Measurements from ENCODE around the gene SRGAP3. TPM values are rescaled to one million over a fixed set of nuclear protein-coding genes. Genes with fewer than 3 reads are reported as not detected.

SRGAP3 gene
- total RNA-seq, 2 experiments from 2014 or later = 2.8 to 3.2 TPM

DNA sequence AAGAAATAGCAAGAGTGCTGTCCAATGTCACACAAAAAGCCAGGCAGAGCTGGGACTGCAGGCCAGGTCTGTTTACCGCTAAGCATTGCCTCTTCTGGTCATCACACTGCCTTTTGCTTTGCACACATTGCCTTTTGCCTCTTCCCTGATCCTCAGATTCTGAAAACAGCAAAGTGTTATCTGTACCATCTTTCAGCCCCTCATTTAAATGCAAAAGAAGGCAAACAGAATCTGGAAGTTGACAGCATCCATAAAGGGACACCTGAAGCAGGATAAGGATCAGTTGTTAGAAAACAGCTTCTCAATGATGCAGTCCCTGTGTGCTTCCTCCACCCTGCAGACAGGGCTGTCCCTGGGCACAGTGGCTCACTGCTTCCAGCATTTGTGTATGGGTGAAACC is 179.5 kb downstream of the SRGAP3 start:
- Mint-ChIP-seq H3K27me3 (no peaks in the 10 kb centered on the region), H3K9me3 (ENCODE audit: low read depth) (no peaks in the 10 kb centered on the region), H3K36me3 (no peaks in the 10 kb centered on the region), H3K4me1 (no peaks in the 10 kb centered on the region), H3K27ac (no peak overlapping the region), H3K4me3 (no peak overlapping the region)
- CTCF ChIA-PET = no interaction called here
- ATAC-seq (no peak), DNase-seq (no peak)

DNA sequence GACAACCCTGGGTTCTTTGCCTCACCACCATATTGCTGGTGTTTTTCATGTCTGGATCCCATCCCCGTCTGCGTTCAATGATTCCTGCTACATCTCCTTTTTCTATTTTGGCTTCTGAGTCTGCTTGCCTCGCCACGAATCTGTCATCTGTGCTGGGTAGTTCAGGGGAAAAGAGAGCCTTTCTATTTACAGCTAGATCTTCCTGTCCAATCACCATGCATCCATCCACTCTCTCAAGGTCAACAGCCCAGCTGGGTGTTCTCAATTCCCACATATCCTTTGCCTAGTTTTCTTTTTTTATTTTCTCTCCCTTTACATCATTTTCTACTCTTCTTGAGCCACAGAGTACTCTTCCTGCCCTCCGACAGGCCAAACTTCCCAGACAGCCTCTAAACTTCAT is 181.4 kb downstream of the SRGAP3 start:
- no peaks in the 10 kb centered on the region for H3K4me1 Mint-ChIP-seq
- CTCF ChIA-PET = interaction anchor here (0.9 to 2.8 kb wide), 4 partner anchors 9 to 235 kb away, joined by 3 to 9 read pairs (median 5); no protein-coding TSS in a partner anchor
- DNase-seq (no peak), ATAC-seq (no peak)
- H3K4me3 Mint-ChIP-seq = no peak overlapping the region
- no peaks in the 10 kb centered on the region for H3K27me3 Mint-ChIP-seq
- H3K9me3 Mint-ChIP-seq (ENCODE audit: low read depth) = no peaks in the 10 kb centered on the region
- H3K27ac Mint-ChIP-seq = no peak overlapping the region
- H3K36me3 Mint-ChIP-seq = no peaks in the 10 kb centered on the region

DNA sequence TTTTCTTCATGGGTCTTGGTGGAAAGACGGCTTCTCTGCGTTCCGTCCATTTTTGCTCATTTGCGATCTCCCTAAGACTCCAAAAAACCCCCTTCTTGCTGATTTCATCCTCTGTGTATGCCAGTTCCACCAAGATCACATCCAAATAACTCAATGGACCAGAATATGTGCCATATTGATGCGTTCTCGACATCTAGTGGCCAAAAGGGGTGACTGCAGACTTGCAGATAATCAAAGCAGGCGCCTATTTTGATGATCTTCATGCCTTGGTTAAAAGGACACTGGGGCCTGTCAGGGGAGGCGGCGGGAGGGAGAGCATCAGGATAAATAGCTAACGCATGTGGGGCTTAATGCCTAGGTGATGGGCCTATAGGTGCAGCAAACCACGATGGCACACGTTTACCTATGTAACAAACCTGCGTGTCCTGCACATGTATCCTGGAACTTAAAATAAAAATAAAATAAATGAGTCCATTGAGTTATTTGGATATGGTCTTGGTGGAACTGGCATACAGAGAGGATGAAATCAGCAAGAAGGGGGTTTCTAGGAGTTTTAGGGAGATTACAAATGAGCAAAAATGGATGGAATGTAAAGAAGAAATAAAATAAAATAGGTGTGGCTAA is 182.0 kb downstream of the SRGAP3 start:
- H3K27me3 Mint-ChIP-seq = no peaks in the 10 kb centered on the region
- no peaks in the 10 kb centered on the region for H3K36me3 Mint-ChIP-seq
- no peaks in the 10 kb centered on the region for H3K4me1 Mint-ChIP-seq
- peaks cover 1% of the 10 kb centered on the region for H3K9me3 Mint-ChIP-seq (ENCODE audit: low read depth)
- H3K27ac Mint-ChIP-seq = no peak overlapping the region
- H3K4me3 Mint-ChIP-seq = no peak overlapping the region
- ATAC-seq = no peak
- peak; percentile 46 for DNase-seq
- CTCF ChIA-PET = interaction anchor here (1.5 to 2.8 kb wide), 3 partner anchors 78 to 235 kb away, joined by 3 to 9 read pairs (median 7); no protein-coding TSS in a partner anchor

DNA sequence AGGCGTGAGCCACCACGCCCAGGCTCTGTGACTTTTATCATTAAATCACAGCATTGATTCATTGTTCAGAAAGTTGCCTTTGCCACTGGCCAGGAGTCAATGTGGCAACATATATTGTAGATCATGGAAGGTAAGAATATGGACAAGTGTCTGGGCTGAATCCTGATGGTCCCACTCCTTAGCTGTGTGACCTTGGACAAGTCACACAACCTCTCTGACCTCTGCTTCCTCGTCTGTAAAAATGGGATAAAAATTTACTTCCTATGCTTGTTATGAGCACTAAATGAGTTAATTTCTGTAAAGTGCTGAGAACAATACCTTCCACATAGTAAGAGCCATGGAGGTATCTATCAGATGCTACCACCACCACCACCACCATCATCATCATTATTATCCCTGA is 182.7 kb downstream of the SRGAP3 start:
- Mint-ChIP-seq H3K9me3 (ENCODE audit: low read depth) (peaks cover 2% of the 10 kb centered on the region), H3K27ac (no peak overlapping the region), H3K4me1 (no peaks in the 10 kb centered on the region), H3K4me3 (no peak overlapping the region), H3K36me3 (no peaks in the 10 kb centered on the region), H3K27me3 (no peaks in the 10 kb centered on the region)
- ATAC-seq (no peak), DNase-seq (no peak)
- CTCF ChIA-PET = interaction anchor here (2.6 to 2.8 kb wide), 2 partner anchors 78 to 236 kb away, joined by 7 to 9 read pairs; no protein-coding TSS in a partner anchor

DNA sequence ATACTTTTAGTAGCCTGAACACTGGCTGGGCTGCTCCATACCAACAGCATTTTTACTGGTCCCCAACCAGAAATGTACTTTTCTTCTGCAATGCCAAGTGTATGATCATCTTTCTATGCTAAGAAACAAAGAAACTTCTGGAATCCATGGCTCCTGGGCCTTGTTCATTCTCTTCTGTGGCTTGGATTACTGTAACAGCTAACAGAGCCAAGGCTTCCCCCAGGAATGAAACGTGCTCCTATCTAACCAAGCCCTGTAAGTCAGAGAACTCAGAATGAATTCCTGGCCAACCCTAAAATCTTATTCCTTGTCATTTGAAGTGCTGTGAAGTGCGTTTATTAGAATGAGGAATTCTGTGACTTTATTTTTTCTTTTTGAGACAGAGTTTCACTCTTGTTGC is 183.3 kb downstream of the SRGAP3 start:
- no peaks in the 10 kb centered on the region for H3K36me3 Mint-ChIP-seq
- no peaks in the 10 kb centered on the region for H3K27me3 Mint-ChIP-seq
- no peak overlapping the region for H3K4me3 Mint-ChIP-seq
- CTCF ChIA-PET = interaction anchor here (2.8 kb wide), 1 partner anchor 77 kb away, joined by 9 read pairs; no protein-coding TSS in a partner anchor
- H3K4me1 Mint-ChIP-seq = no peaks in the 10 kb centered on the region
- peaks cover 2% of the 10 kb centered on the region for H3K9me3 Mint-ChIP-seq (ENCODE audit: low read depth)
- no peak overlapping the region for H3K27ac Mint-ChIP-seq
- ATAC-seq = no peak
- DNase-seq = no peak

DNA sequence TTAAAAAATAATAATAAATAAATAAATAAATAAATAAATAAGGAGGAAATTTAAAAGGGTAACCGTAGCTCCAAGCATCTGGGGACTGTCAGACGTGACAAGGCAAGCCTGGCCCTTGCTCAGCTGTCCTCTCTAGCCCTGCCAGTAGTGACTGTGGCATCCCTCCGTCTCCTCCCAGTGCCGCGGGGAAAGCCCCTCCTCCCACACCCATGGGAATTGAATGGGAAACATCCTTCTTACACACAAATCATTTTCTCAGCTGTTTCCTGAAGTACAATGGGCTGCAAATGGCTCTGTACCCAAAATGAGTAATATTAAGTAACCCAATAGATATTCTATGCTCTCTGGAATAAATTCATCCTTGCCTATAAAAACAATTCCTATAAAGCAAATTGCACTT is 184.6 kb downstream of the SRGAP3 start:
- CTCF ChIA-PET = no interaction called here
- H3K9me3 Mint-ChIP-seq (ENCODE audit: low read depth) = peaks cover 2% of the 10 kb centered on the region
- no peak overlapping the region for H3K27ac Mint-ChIP-seq
- H3K27me3 Mint-ChIP-seq = no peaks in the 10 kb centered on the region
- no peaks in the 10 kb centered on the region for H3K4me1 Mint-ChIP-seq
- ATAC-seq (no peak), DNase-seq (no peak)
- H3K36me3 Mint-ChIP-seq = no peaks in the 10 kb centered on the region
- no peak overlapping the region for H3K4me3 Mint-ChIP-seq

DNA sequence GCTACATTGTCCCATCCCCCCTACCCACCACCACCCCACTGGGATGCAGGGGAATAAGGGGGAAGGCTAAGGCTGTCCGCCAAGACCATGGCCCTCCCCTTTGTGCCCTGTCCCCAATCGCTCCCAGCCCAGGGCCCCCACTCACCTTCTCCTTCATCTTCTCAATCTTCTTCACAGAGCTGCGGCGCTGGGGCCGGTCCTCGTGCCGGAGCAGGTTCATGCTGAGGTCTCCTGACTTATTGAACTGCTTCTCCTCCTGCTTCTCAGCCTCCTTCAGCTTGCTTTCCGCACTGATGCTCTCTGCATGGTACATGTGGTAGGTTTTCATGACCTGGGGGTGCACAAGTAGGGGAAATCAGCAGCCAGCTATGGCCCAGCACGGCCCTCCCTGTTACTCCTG is 185.2 kb downstream of the SRGAP3 start:
- ATAC-seq = no peak
- no peak overlapping the region for H3K27ac Mint-ChIP-seq
- CTCF ChIA-PET = interaction anchor here (1.0 to 1.1 kb wide), 2 partner anchors 77 to 92 kb away, joined by 3 to 5 read pairs; no protein-coding TSS in a partner anchor
- no peak overlapping the region for H3K4me3 Mint-ChIP-seq
- H3K9me3 Mint-ChIP-seq (ENCODE audit: low read depth) = peaks cover 2% of the 10 kb centered on the region
- DNase-seq = no peak
- H3K4me1 Mint-ChIP-seq = no peaks in the 10 kb centered on the region
- H3K36me3 Mint-ChIP-seq = no peaks in the 10 kb centered on the region
- no peaks in the 10 kb centered on the region for H3K27me3 Mint-ChIP-seq

DNA sequence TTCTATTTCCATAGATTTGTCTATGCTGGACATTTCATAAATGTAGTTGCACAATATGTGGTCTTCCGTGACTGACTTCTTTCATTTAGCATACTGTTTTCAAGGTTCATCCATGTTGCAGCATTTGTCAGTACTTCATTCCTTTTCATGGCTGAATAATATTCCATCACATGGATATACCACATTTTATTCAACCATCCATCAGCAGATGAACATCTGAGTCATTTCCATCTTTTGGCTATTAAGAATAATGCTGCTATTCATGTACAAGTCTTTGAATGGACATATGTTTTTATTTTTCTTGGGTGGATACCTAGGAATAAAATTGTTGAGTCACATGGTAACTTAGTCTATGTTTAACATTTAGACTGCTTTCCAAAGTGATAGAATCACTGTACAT is 186.9 kb downstream of the SRGAP3 start:
- DNase-seq (no peak), ATAC-seq (no peak)
- Mint-ChIP-seq H3K4me3 (no peak overlapping the region), H3K4me1 (no peaks in the 10 kb centered on the region), H3K9me3 (ENCODE audit: low read depth) (peaks cover 2% of the 10 kb centered on the region), H3K36me3 (no peaks in the 10 kb centered on the region), H3K27me3 (no peaks in the 10 kb centered on the region), H3K27ac (no peak overlapping the region)
- CTCF ChIA-PET = no interaction called here

DNA sequence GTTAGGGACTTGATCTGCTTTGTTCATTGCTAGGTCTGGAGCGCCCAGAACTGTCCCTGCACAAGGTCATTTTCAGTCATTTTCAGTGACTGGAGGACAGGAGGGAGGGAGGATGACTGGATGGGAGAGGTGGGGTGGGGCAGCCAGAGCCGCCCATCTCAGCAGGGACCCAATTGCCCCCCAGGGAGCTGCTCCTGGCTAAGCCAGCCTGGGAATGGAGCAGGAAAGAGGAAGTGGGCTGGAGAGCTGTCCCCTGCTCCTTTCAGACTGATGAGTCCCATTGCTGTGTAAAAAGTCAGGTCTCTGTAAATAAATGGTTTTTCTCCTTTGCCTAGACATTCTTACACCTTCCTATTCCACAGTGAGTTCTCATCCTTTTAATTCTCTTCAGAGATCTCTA is 187.8 kb downstream of the SRGAP3 start:
- H3K27me3 Mint-ChIP-seq = no peaks in the 10 kb centered on the region
- no peaks in the 10 kb centered on the region for H3K36me3 Mint-ChIP-seq
- DNase-seq = no peak
- no peak overlapping the region for H3K4me3 Mint-ChIP-seq
- H3K9me3 Mint-ChIP-seq (ENCODE audit: low read depth) = peaks cover 2% of the 10 kb centered on the region
- no peaks in the 10 kb centered on the region for H3K4me1 Mint-ChIP-seq
- CTCF ChIA-PET = no interaction called here
- no peak overlapping the region for H3K27ac Mint-ChIP-seq
- no peak for ATAC-seq

DNA sequence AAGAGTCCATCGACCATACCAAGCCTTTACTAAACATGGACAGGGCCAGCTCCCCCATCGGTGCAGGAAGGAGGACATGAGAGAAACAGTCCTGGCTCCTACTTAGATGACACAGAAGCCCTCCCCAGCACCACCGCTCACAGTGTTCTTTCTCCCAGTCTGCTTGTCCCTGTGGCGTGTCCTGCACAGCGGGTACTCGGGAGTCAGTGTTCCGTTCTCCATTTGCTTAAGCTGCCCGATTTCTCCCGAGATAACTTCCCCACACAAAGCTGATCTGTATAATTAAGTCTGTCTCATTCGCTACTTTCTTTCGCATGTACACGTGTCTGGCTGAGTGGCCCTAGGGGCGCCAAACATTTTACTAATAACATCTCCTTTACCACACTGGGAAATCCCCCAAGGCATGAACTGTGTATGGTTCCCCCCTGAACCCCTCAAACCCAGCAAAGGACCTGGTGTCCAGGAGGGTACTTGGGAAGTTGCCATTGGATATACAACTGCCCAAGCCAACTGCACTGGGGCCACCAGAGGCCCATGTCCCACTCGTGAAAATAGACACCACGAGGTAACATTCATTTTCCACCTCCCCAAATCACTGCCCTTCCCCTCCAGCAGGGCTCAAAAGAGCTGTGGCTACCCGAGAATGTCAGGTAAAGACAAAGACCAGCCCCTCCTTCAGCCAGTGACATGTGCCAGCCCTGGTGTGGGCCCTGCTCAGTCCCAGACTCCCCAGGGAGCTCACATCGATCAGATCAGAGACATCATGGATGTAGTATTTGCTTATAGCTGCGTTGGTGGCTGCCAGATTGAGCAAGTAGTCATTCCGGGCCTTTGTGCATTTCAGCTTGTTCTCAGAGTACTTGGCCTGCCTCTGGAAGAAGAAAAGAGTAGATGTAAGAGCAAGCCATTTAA is 189.7 kb downstream of the SRGAP3 start:
- no peak for DNase-seq
- Mint-ChIP-seq H3K36me3 (no peaks in the 10 kb centered on the region), H3K27me3 (no peaks in the 10 kb centered on the region), H3K9me3 (ENCODE audit: low read depth) (peaks cover 2% of the 10 kb centered on the region), H3K27ac (no peak overlapping the region), H3K4me1 (no peaks in the 10 kb centered on the region), H3K4me3 (no peak overlapping the region)
- CTCF ChIA-PET = interaction anchor here (0.7 to 0.8 kb wide), 2 partner anchors 9 to 97 kb away, joined by 3 read pairs; no protein-coding TSS in a partner anchor
- no peak for ATAC-seq

DNA sequence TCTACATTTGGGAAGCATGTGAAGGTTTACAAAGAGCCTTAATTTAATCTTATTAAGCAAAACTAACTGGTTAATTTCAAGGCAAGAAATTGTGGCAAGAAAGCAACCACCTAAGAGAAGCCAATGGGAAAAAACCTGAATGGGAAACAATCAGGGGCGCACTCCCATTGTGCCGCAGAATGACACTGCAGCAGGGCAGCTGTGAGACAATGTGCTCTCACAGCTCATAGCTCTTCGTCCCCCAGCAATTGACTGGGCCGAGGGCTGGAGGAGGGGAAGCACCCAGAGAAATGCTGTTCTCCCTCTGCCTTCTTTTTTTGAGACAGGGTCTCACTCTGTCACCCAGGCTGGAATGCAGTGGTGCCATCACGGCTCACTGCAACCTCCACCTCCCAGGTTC is 192.9 kb downstream of the SRGAP3 start:
- Mint-ChIP-seq H3K9me3 (ENCODE audit: low read depth) (no peaks in the 10 kb centered on the region), H3K27ac (no peak overlapping the region), H3K36me3 (no peaks in the 10 kb centered on the region), H3K27me3 (no peaks in the 10 kb centered on the region), H3K4me1 (no peaks in the 10 kb centered on the region), H3K4me3 (no peak overlapping the region)
- no peak for DNase-seq
- CTCF ChIA-PET = no interaction called here
- no peak for ATAC-seq

DNA sequence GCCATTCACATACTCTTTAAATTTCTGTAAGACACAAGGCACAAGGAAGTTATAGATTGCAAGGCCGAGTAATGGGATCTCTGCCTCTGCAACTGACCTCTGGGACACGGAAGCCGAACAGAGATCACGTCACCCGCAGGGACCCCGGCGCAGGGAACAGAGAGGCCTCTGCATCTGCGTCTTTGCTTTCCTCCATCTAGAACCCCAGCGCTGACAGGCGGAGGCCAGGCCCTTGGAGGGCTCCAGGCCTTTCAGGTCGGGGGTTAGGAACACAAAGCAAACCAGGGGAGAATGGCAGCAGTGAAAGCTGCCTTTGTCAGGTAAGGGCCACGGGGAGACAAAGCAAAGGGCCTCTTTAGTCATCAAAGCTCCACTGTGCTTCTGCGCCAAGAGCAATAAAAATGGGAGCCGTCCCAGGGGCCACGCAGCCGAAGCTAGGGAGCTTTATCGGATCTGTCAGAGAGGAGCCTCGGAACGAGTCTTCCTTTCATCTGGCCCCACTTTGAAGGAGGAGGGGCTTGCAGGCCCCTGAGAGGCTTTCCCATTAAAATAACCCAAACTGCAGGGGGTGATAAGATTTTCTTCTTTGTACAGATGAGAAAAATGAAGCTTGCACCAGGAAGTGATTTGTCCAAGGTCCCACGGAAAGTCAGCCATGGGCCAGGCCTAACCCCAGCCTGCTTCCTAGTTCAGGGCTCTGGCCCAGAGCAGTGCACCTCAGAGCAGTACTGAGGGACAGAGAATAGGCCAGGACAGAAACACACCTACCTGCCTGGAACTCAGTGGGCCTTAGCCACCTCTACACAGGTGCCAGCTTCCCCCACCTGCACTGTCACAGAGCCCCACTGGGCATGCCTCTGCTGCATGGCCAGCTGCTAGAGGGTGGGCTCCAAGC is 201.7 kb downstream of the SRGAP3 start:
- ATAC-seq (no peak), DNase-seq (no peak)
- Mint-ChIP-seq H3K4me3 (no peak overlapping the region), H3K27ac (no peak overlapping the region), H3K9me3 (ENCODE audit: low read depth) (no peaks in the 10 kb centered on the region), H3K36me3 (no peaks in the 10 kb centered on the region), H3K4me1 (no peaks in the 10 kb centered on the region), H3K27me3 (no peaks in the 10 kb centered on the region)
- CTCF ChIA-PET = no interaction called here

DNA sequence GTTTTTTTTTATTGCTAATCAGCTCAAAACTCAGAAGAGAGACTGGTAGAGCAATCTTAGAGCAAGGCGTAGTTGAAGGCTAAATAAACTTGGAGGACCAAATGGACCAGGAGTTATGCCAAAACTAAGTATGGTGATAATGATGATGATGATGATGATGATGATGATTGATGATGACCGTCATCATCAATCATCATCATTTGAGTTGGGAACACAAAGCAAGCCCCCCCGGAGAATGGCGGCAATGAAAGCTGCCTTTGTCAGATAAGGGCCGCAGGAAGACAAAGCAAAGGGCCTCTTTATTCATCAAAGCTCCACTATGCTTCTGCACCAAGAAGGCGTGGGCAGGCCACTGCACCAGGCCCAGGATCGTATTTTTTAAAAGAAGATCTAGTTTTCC is 204.1 kb downstream of the SRGAP3 start:
- Mint-ChIP-seq H3K4me3 (no peak overlapping the region), H3K27ac (no peak overlapping the region), H3K27me3 (no peaks in the 10 kb centered on the region), H3K4me1 (no peaks in the 10 kb centered on the region), H3K9me3 (ENCODE audit: low read depth) (no peaks in the 10 kb centered on the region), H3K36me3 (no peaks in the 10 kb centered on the region)
- DNase-seq (no peak), ATAC-seq (no peak)
- CTCF ChIA-PET = no interaction called here
